H9 (cell line): ENCODE data around the gene CDH8. TPM values are rescaled to one million over a fixed set of nuclear protein-coding genes. Genes with fewer than 3 reads are reported as not detected.
A peak's percentile ranks its signal among the peaks of the same experiment; 100 is the strongest.
"Not testable (repeated sequence)": the region's sequence is repeated elsewhere in the genome, so short reads cannot be mapped to it uniquely, and the experiment has no call there.

ENCODE experiments used
- DNase-seq: peaks from one replicate; pipeline ENCODE4 v3.0.0-alpha.2; 2017
- H2AFZ ChIP-seq: one replicate; pipeline ENCODE4 v1.6.1; 2013; ENCODE audit warnings: mild to moderate bottlenecking, low read length, control low read depth, moderate library complexity
- H2AK5ac ChIP-seq: 2 replicates; pipeline ENCODE4 v1.6.1; 2013; ENCODE audit warnings: low read length, control low read depth, mixed read lengths; ENCODE audit not compliant: insufficient read length
- H2BK120ac ChIP-seq: one replicate; pipeline ENCODE4 v1.6.1; 2013; ENCODE audit warnings: low read depth, mild to moderate bottlenecking, low read length, control low read depth, inconsistent platforms; ENCODE audit not compliant: poor library complexity, severe bottlenecking
- H2BK12ac ChIP-seq: 2 replicates; pipeline ENCODE4 v1.6.1; 2013; ENCODE audit warnings: low read length, control low read depth, mixed read lengths, low read depth; ENCODE audit not compliant: insufficient read length
- H2BK15ac ChIP-seq: 2 replicates; pipeline ENCODE4 v1.6.1; 2013; ENCODE audit warnings: low read depth, low read length, control low read depth
- H2BK20ac ChIP-seq: one replicate; pipeline ENCODE4 v1.6.1; 2013; ENCODE audit warnings: low read depth, mild to moderate bottlenecking, low read length, control low read depth, inconsistent platforms; ENCODE audit not compliant: poor library complexity, severe bottlenecking
- H2BK5ac ChIP-seq: 2 replicates; pipeline ENCODE4 v1.6.1; 2013; ENCODE audit warnings: low read length, control low read depth, mixed read lengths; ENCODE audit not compliant: insufficient read length
- H3K14ac ChIP-seq: 2 replicates; pipeline ENCODE4 v1.6.1; 2013; ENCODE audit warnings: low read length, control low read depth; ENCODE audit not compliant: insufficient read depth
- H3K18ac ChIP-seq: 2 replicates; pipeline ENCODE4 v1.6.1; 2013; ENCODE audit warnings: low read depth, mild to moderate bottlenecking, mixed read lengths, low read length, control low read depth; ENCODE audit not compliant: insufficient read length
- H3K23ac ChIP-seq: 2 replicates; pipeline ENCODE4 v1.6.1; 2013; ENCODE audit warnings: low read length, control low read depth, mixed read lengths, low read depth; ENCODE audit not compliant: insufficient read length
- H3K23me2 ChIP-seq: 2 replicates; pipeline ENCODE4 v1.6.1; 2013; ENCODE audit warnings: low read depth, mild to moderate bottlenecking, mixed read lengths, low read length, control low read depth; ENCODE audit not compliant: insufficient read length, poor library complexity, severe bottlenecking
- H3K27ac ChIP-seq: 2 replicates; pipeline ENCODE4 v1.5.1; 2013; ENCODE audit warnings: low read length, control low read depth, mixed read lengths, low read depth; ENCODE audit not compliant: insufficient read length
- H3K27me3 ChIP-seq: 2 replicates; pipeline ENCODE4 v1.6.1; 2013; ENCODE audit warnings: low read length, control low read depth, inconsistent platforms; ENCODE audit not compliant: insufficient read depth
- H3K4ac ChIP-seq: 2 replicates; pipeline ENCODE4 v1.6.1; 2013; ENCODE audit warnings: low read depth, mild to moderate bottlenecking, control low read depth, inconsistent platforms, low read length, moderate library complexity
- H3K4me1 ChIP-seq: 2 replicates; pipeline ENCODE4 v1.6.1; 2013; ENCODE audit warnings: low read length, control low read depth, inconsistent platforms; ENCODE audit not compliant: insufficient read depth
- H3K4me2 ChIP-seq: 2 replicates; pipeline ENCODE4 v1.6.1; 2013; ENCODE audit warnings: low read length, control low read depth, mixed read lengths; ENCODE audit not compliant: insufficient read length, insufficient read depth
- H3K56ac ChIP-seq: 2 replicates; pipeline ENCODE4 v1.6.1; 2013; ENCODE audit warnings: low read depth, mild to moderate bottlenecking, mixed read lengths, low read length, control low read depth; ENCODE audit not compliant: insufficient read length
- H3K79me1 ChIP-seq: 2 replicates; pipeline ENCODE4 v1.6.1; 2013; ENCODE audit warnings: low read depth, mild to moderate bottlenecking, moderate library complexity, low read length, control low read depth, inconsistent platforms; ENCODE audit not compliant: insufficient read depth, poor library complexity, severe bottlenecking
- H3K79me2 ChIP-seq: 2 replicates; pipeline ENCODE4 v1.6.1; 2013; ENCODE audit warnings: low read length, control low read depth, inconsistent platforms; ENCODE audit not compliant: insufficient read depth
- H3K9ac ChIP-seq: 2 replicates; pipeline ENCODE4 v1.6.1; 2013; ENCODE audit warnings: low read length, control low read depth, mixed read lengths; ENCODE audit not compliant: insufficient read length; ENCODE audit errors: extremely low read depth
- H3K9me3 ChIP-seq: one replicate; pipeline ENCODE4 v1.6.1; 2013; ENCODE audit warnings: low read depth, low read length, inconsistent platforms; ENCODE audit not compliant: control insufficient read depth
- H3T11ph ChIP-seq: one replicate; pipeline ENCODE4 v1.6.1; 2013; ENCODE audit warnings: mild to moderate bottlenecking, low read length, control low read depth, inconsistent platforms
- H4K20me1 ChIP-seq: one replicate; pipeline ENCODE4 v1.6.1; 2013; ENCODE audit not compliant: control insufficient read depth, insufficient read length, insufficient read depth
- H4K5ac ChIP-seq: 2 replicates; pipeline ENCODE4 v1.6.1; 2013; ENCODE audit warnings: low read depth, mild to moderate bottlenecking, mixed read lengths, low read length, control low read depth; ENCODE audit not compliant: insufficient read length
- H4K8ac ChIP-seq: replicated peaks from 2 replicates; pipeline ENCODE4 v1.6.1; 2013; ENCODE audit warnings: low read length, control low read depth, mixed read lengths, low read depth; ENCODE audit not compliant: insufficient read length
- H4K91ac ChIP-seq: 2 replicates; pipeline ENCODE4 v1.6.1; 2013; ENCODE audit warnings: low read depth, mild to moderate bottlenecking, moderate library complexity, mixed read lengths, low read length, control low read depth; ENCODE audit not compliant: insufficient read length
- H3K27ac Mint-ChIP-seq, 3 experiments: 2 replicates in 2 of 3; 3 replicates in 1 of 3; pipeline ENCODE4 v1.8.0; 2020 to 2021; ENCODE audit warnings: mixed read lengths in 3 of 3, mild to moderate bottlenecking in 1 of 3, moderate library complexity in 1 of 3
- H3K27me3 Mint-ChIP-seq: 2 replicates; pipeline ENCODE4 v1.8.0; 2021; ENCODE audit warnings: low read depth, mild to moderate bottlenecking, moderate library complexity, mixed read lengths
- H3K36me3 Mint-ChIP-seq, 3 experiments: 2 replicates in 2 of 3; 3 replicates in 1 of 3; pipeline ENCODE4 v1.8.0; 2020 to 2021; ENCODE audit warnings: low read depth in 3 of 3, mixed read lengths in 3 of 3; ENCODE audit not compliant: insufficient read depth in 1 of 3
- H3K4me1 Mint-ChIP-seq, 2 experiments: 2 replicates each; pipeline ENCODE4 v1.8.0; 2020; ENCODE audit warnings: mixed read lengths in 2 of 2
- H3K4me3 Mint-ChIP-seq, 2 experiments: 2 replicates in 1 of 2; 3 replicates in 1 of 2; pipeline ENCODE4 v1.8.0; 2020 to 2021; ENCODE audit warnings: mild to moderate bottlenecking in 2 of 2, mixed read lengths in 2 of 2, moderate library complexity in 1 of 2
- H3K9me3 Mint-ChIP-seq, 2 experiments: 2 replicates in 1 of 2; 3 replicates in 1 of 2; pipeline ENCODE4 v1.8.0; 2020; ENCODE audit warnings: mild to moderate bottlenecking in 2 of 2, mixed read lengths in 2 of 2, moderate library complexity in 1 of 2
- CTCF ChIP-seq: fragments of 200-600 bp; sonication (generic); conservative IDR thresholded peaks from 3 replicates; pipeline ENCODE4 v1.8.0; 2021; ENCODE audit warnings: antibody characterized with exemption, mild to moderate bottlenecking
- WGBS: extraction: QIAGEN DNeasy Blood & Tissue Kit; methylation state at CpG from one replicate; pipeline ENCODE4 v1.1.7; 2013; ENCODE audit warnings: missing lambda C conversion rate, low lambda C conversion rate, mixed read lengths; ENCODE audit not compliant: insufficient read length; ENCODE audit errors: extremely low coverage; 5-methylcytosine and 5-hydroxymethylcytosine counted together
- total RNA-seq: library from RNA; stranded (reverse); gene quantifications from 2 replicates; pipeline ENCODE4 v1.2.1, GENCODE V29; 2021

CDH8 gene
- total RNA-seq, 1 experiment from 2014 or later = 12.0 TPM

- Mint-ChIP-seq H3K4me1 (peaks cover 16 to 26% of the 10 kb centered on the region in 2 experiments), H3K27me3 (no peaks in the 10 kb centered on the region), H3K36me3 (peaks cover 2 to 8% (median 2%) of the 10 kb centered on the region in 3 experiments; a peak in 4 of 7 replicates), H3K9me3 (peaks cover 2 to 7% of the 10 kb centered on the region in 2 experiments; a peak in 4 of 5 replicates), H3K27ac (no peak overlapping the region), H3K4me3 (no peak overlapping the region)
- Histone ChIP-seq H3K4ac (no peak overlapping the region), H3K14ac (no peak overlapping the region), H3K79me2 (no peaks in the 10 kb centered on the region), H2BK15ac (no peak overlapping the region), H3T11ph (no peak overlapping the region), H4K20me1 (no peaks in the 10 kb centered on the region), H3K9me3 (no peaks in the 10 kb centered on the region), H3K18ac (no peak overlapping the region), H3K27ac (no peak overlapping the region), H3K23me2 (no peaks in the 10 kb centered on the region), H3K79me1 (no peaks in the 10 kb centered on the region), H3K56ac (no peak overlapping the region), H2AFZ (no peak overlapping the region), H2BK12ac (no peak overlapping the region), H3K9ac (no peak overlapping the region), H4K91ac (no peak overlapping the region), H3K4me2 (no peak overlapping the region), H2BK20ac (no peak overlapping the region), H4K8ac (no peak overlapping the region), H3K4me1 (no peaks in the 10 kb centered on the region; the same call in 1 of the 2 replicates), H2AK5ac (no peak overlapping the region), H3K27me3 (no peaks in the 10 kb centered on the region), H2BK120ac (no peak overlapping the region), H2BK5ac (no peak overlapping the region), H4K5ac (no peak overlapping the region), H3K23ac (no peak overlapping the region)
- WGBS = no CpG with 5 or more reads among the region's 3 CpGs
- no peak for TF ChIP-seq CTCF
- DNase-seq = no peak
Observed at GRCh38 chr16:61807551-61807950, 228.7 kb downstream of the CDH8 start.

- H3K79me1 ChIP-seq, H2BK15ac ChIP-seq, H4K8ac ChIP-seq, H3K27me3 ChIP-seq, H3K9ac ChIP-seq, H3K9me3 ChIP-seq, H3K27me3 Mint-ChIP-seq, H3K56ac ChIP-seq, H3K4ac ChIP-seq, H3K23me2 ChIP-seq, H3K9me3 Mint-ChIP-seq, H3K14ac ChIP-seq, H4K91ac ChIP-seq, H3K4me1 ChIP-seq, H3K27ac ChIP-seq, DNase-seq, H3K4me2 ChIP-seq, H3K23ac ChIP-seq, H2AK5ac ChIP-seq, H3K4me1 Mint-ChIP-seq, H3T11ph ChIP-seq, H2BK20ac ChIP-seq, H3K18ac ChIP-seq, H4K20me1 ChIP-seq, H2BK12ac ChIP-seq, H3K79me2 ChIP-seq, H4K5ac ChIP-seq, H2AFZ ChIP-seq, H2BK120ac ChIP-seq, H2BK5ac ChIP-seq, H3K36me3 Mint-ChIP-seq: not testable (repeated sequence)
- H3K27ac Mint-ChIP-seq = peak overlapping the region in 2 of 3 experiments; percentile 55 to 77; a peak in 1 of 7 replicates
- peak overlapping the region in 1 of 2 experiments; percentile 15; a peak in 1 of 5 replicates for H3K4me3 Mint-ChIP-seq
- no CpG with 5 or more reads among the region's 10 CpGs for WGBS
Observed at GRCh38 chr16:61801217-61801616, 235.0 kb downstream of the CDH8 start.
